SU-DHL-6 (cell line): ENCODE data around the gene GSTM5.

Source experiments
- H2AFZ ChIP-seq: fragments of 200-600 bp; sonication (generic); 2 replicates; pipeline ENCODE4 v1.6.1; 2014; ENCODE audit warnings: low read depth, mild to moderate bottlenecking, moderate library complexity, mixed read lengths, antibody characterized with exemption, low read length; ENCODE audit not compliant: severe bottlenecking
- H3F3A ChIP-seq: fragments of 200-600 bp; shearing (Covaris generic); 2 replicates; pipeline ENCODE4 v1.6.0; 2016; ENCODE audit warnings: antibody characterized with exemption, mild to moderate bottlenecking; ENCODE audit not compliant: insufficient read depth
- H3K27ac ChIP-seq: fragments of 200-600 bp; sonication (generic); 2 replicates; pipeline ENCODE4 v1.5.1; 2016; ENCODE audit warnings: low read depth, mild to moderate bottlenecking, low read length, moderate library complexity, mixed read lengths
- H3K27me3 ChIP-seq: fragments of 200-600 bp; sonication (generic), shearing (Covaris generic); 2 replicates; pipeline ENCODE4 v1.6.0; 2014; ENCODE audit warnings: mild to moderate bottlenecking, low read length
- H3K36me3 ChIP-seq: fragments of 200-600 bp; sonication (generic); 2 replicates; pipeline ENCODE4 v1.6.1; 2014; ENCODE audit warnings: mild to moderate bottlenecking, low read length, mixed read lengths
- H3K4me2 ChIP-seq: fragments of 300-600, 200-600 bp; shearing (Covaris generic), sonication (generic); 2 replicates; pipeline ENCODE4 v1.6.0; 2014; ENCODE audit warnings: low read length, low read depth, mild to moderate bottlenecking; ENCODE audit not compliant: poor library complexity, severe bottlenecking
- H3K4me3 ChIP-seq: fragments of 200-600 bp; sonication (generic); 2 replicates; pipeline ENCODE4 v1.5.1; 2014; ENCODE audit warnings: antibody characterized with exemption, low read length, mild to moderate bottlenecking, mixed read lengths; ENCODE audit not compliant: insufficient read depth, poor library complexity, severe bottlenecking
- H3K79me2 ChIP-seq: fragments of 200-600 bp; sonication (generic); 2 replicates; pipeline ENCODE4 v1.6.1; 2014; ENCODE audit warnings: mild to moderate bottlenecking, low read length, moderate library complexity; ENCODE audit not compliant: insufficient read depth
- H3K9ac ChIP-seq: fragments of 200-600 bp; sonication (generic); 2 replicates; pipeline ENCODE4 v1.7.0; 2014; ENCODE audit warnings: mild to moderate bottlenecking, low read length
- H3K9me2 ChIP-seq: fragments of 200-600 bp; sonication (generic); replicated peaks from 2 replicates; pipeline ENCODE4 v1.6.1; 2014; ENCODE audit warnings: low read length; ENCODE audit not compliant: insufficient read depth
- H3K9me3 ChIP-seq: fragments of 200-600 bp; sonication (generic); 2 replicates; pipeline ENCODE4 v1.6.1; 2014; ENCODE audit warnings: low read length, mixed read lengths; ENCODE audit not compliant: insufficient read depth
- H4K20me1 ChIP-seq: fragments of 200-600 bp; sonication (generic); 2 replicates; pipeline ENCODE4 v1.6.1; 2014; ENCODE audit warnings: low read depth, mild to moderate bottlenecking, antibody characterized with exemption, low read length, moderate library complexity, mixed read lengths
- CTCF ChIP-seq: fragments of 200-600 bp; sonication (generic); IDR thresholded peaks from one replicate; pipeline ENCODE4 v1.5.1; 2017; ENCODE audit warnings: antibody characterized with exemption, mild to moderate bottlenecking, low read length, moderate library complexity; ENCODE audit not compliant: insufficient read depth, poor library complexity, severe bottlenecking
- EZH2phosphoT487 ChIP-seq: fragments of 200-600 bp; sonication (generic), shearing (Covaris generic); conservative IDR thresholded peaks from 2 replicates; pipeline ENCODE4 v1.6.1; 2018; ENCODE audit warnings: mild to moderate bottlenecking, antibody characterized with exemption, low read length, moderate library complexity, mixed read lengths

GSTM5 gene

GRCh38 chr1:109763646-109764415 is 51.8 kb downstream of the GSTM5 start, which contains the start of gene EPS8L3:
Gene EPS8L3 (minus strand): TSS chr1:109763923. CDS start chr1:109761749, 2,174 bp downstream.
- Histone ChIP-seq H3K36me3 (no peaks in the 10 kb centered on the region), H3K9ac (no peak within 1 kb of the TSS), H4K20me1 (no peaks in the 10 kb centered on the region), H3K4me2 (no peak within 1 kb of the TSS), H3F3A (no peaks in the 10 kb centered on the region), H3K27me3 (no peaks in the 10 kb centered on the region), H3K4me3 (no peak within 1 kb of the TSS), H2AFZ (no peak within 1 kb of the TSS), H3K27ac (no peak within 1 kb of the TSS), H3K9me2 (no peaks in the 10 kb centered on the region), H3K9me3 (no peaks in the 10 kb centered on the region), H3K79me2 (no peaks in the 10 kb centered on the region)
- TF ChIP-seq CTCF = no peak
- no peak for TF ChIP-seq EZH2phosphoT487

GRCh38 chr1:109764561-109765482 is 52.8 kb downstream of the GSTM5 start:
- TF ChIP-seq EZH2phosphoT487 = no peak
- TF ChIP-seq CTCF = no peak
- no peaks in the 10 kb centered on the region for H3K9me3 ChIP-seq
- H3F3A ChIP-seq = no peaks in the 10 kb centered on the region
- H3K36me3 ChIP-seq = no peaks in the 10 kb centered on the region
- H4K20me1 ChIP-seq = no peaks in the 10 kb centered on the region
- H3K27ac ChIP-seq = no peak overlapping the region
- no peaks in the 10 kb centered on the region for H3K9me2 ChIP-seq
- H2AFZ ChIP-seq = no peak overlapping the region
- H3K4me2 ChIP-seq = no peak overlapping the region
- H3K4me3 ChIP-seq = no peak overlapping the region
- no peak overlapping the region for H3K9ac ChIP-seq
- H3K27me3 ChIP-seq = no peaks in the 10 kb centered on the region
- no peaks in the 10 kb centered on the region for H3K79me2 ChIP-seq

GRCh38 chr1:109765483-109765815 is 53.4 kb downstream of the GSTM5 start:
- no peaks in the 10 kb centered on the region for H3K36me3 ChIP-seq
- H3K79me2 ChIP-seq = no peaks in the 10 kb centered on the region
- no peak overlapping the region for H2AFZ ChIP-seq
- TF ChIP-seq CTCF = no peak
- TF ChIP-seq EZH2phosphoT487 = no peak
- H3K27me3 ChIP-seq = no peaks in the 10 kb centered on the region
- H3K4me2 ChIP-seq = no peak overlapping the region
- H3K9me3 ChIP-seq = no peaks in the 10 kb centered on the region
- no peaks in the 10 kb centered on the region for H4K20me1 ChIP-seq
- H3K9ac ChIP-seq = no peak overlapping the region
- no peaks in the 10 kb centered on the region for H3F3A ChIP-seq
- no peaks in the 10 kb centered on the region for H3K9me2 ChIP-seq
- no peak overlapping the region for H3K27ac ChIP-seq
- H3K4me3 ChIP-seq = no peak overlapping the region
